ENCODE results near the gene LENEP. TPM values are rescaled to one million over a fixed set of nuclear protein-coding genes. Genes with fewer than 3 reads are reported as not detected.

The LENEP gene
- total RNA-seq, 2 donors from 2014 or later = not detected

GRCh38 chr1:154945962-154946850 lies 47.2 kb upstream of the LENEP start:
- H3K36me3 ChIP-seq = peaks cover 19% of the 10 kb centered on the region
- no peak for DNase-seq (ENCODE audit: low spot score)
- no peak for TF ChIP-seq CTCF (IDR thresholded peaks at IDR 0.05)
- no peaks in the 10 kb centered on the region for H3K9me3 ChIP-seq
- H3K27ac ChIP-seq = no peak overlapping the region
- H3K4me1 ChIP-seq = peaks cover 0 to 32% of the 10 kb centered on the region in 2 donors
- no peaks in the 10 kb centered on the region for H3K27me3 ChIP-seq
- no peak overlapping the region for H3K4me3 ChIP-seq

- H3K36me3 ChIP-seq = peaks cover 22% of the 10 kb centered on the region
- DNase-seq (ENCODE audit: low spot score) = no peak
Measured at GRCh38 chr1:154948079-154948478, 45.3 kb upstream of the LENEP start.

GRCh38 chr1:154951901-154952657 lies 41.3 kb upstream of the LENEP start:
- H3K4me3 ChIP-seq = no peak overlapping the region
- H3K27ac ChIP-seq = no peak overlapping the region
- no peaks in the 10 kb centered on the region for H3K27me3 ChIP-seq
- no peak for TF ChIP-seq CTCF (IDR thresholded peaks at IDR 0.05)
- no peak for DNase-seq (ENCODE audit: low spot score)
- H3K36me3 ChIP-seq = peaks cover 16% of the 10 kb centered on the region
- H3K4me1 ChIP-seq = peaks cover 0 to 44% of the 10 kb centered on the region in 2 donors
- H3K9me3 ChIP-seq = no peaks in the 10 kb centered on the region

More at GRCh38 chr1:154948079-154948478, 45.3 kb upstream of the LENEP start:
- Histone ChIP-seq H3K4me1 (peaks cover 0 to 30% of the 10 kb centered on the region in 2 donors), H3K27ac (no peak overlapping the region), H3K4me3 (no peak overlapping the region), H3K27me3 (no peaks in the 10 kb centered on the region), H3K9me3 (no peaks in the 10 kb centered on the region)
- TF ChIP-seq CTCF (IDR thresholded peaks at IDR 0.05) = no peak

GRCh38 chr1:154952664-154953063 lies 40.7 kb upstream of the LENEP start:
- no peak for TF ChIP-seq CTCF (IDR thresholded peaks at IDR 0.05)
- Histone ChIP-seq H3K27me3 (no peaks in the 10 kb centered on the region), H3K4me1 (peaks cover 0 to 47% of the 10 kb centered on the region in 2 donors), H3K4me3 (no peak overlapping the region), H3K9me3 (no peaks in the 10 kb centered on the region), H3K27ac (no peak overlapping the region), H3K36me3 (peaks cover 13% of the 10 kb centered on the region)
- DNase-seq (ENCODE audit: low spot score) = no peak

GRCh38 chr1:154953611-154954038 lies 39.8 kb upstream of the LENEP start:
- no peak overlapping the region for H3K4me3 ChIP-seq
- H3K9me3 ChIP-seq = no peaks in the 10 kb centered on the region
- DNase-seq (ENCODE audit: low spot score) = no peak
- H3K27me3 ChIP-seq = no peaks in the 10 kb centered on the region
- TF ChIP-seq CTCF (IDR thresholded peaks at IDR 0.05) = no peak
- H3K36me3 ChIP-seq = peaks cover 12% of the 10 kb centered on the region
- peaks cover 0 to 47% of the 10 kb centered on the region in 2 donors for H3K4me1 ChIP-seq
- no peak overlapping the region for H3K27ac ChIP-seq
